ENCODE data around the gene TCFL5.

Gene TCFL5

GRCh38 chr20:62794007-62794724, 67.5 kb downstream of the TCFL5 start:
- DNase-seq: peak; percentile 96

GRCh38 chr20:62793757-62794006, 67.9 kb downstream of the TCFL5 start:
- DNase-seq: no peak

- no peak for DNase-seq
Measured at GRCh38 chr20:62792940-62793756, 68.5 kb downstream of the TCFL5 start.

GRCh38 chr20:62792182-62792939, 69.3 kb downstream of the TCFL5 start:
- no peak for DNase-seq

GRCh38 chr20:62791301-62792181, 70.1 kb downstream of the TCFL5 start:
- peak; percentile 82 for DNase-seq
